ENCODE measurements around the gene PSAT1.

The PSAT1 gene

GRCh38 chr9:78316166-78316892, 19.4 kb downstream of the PSAT1 start:
- DNase-seq (ENCODE audit: low read depth in 2 of 2): no peak

GRCh38 chr9:78319197-78320029, 22.5 kb downstream of the PSAT1 start:
- DNase-seq (ENCODE audit: low read depth in 2 of 2): no peak

- DNase-seq (ENCODE audit: low read depth in 2 of 2): no peak
These were observed 23.2 kb downstream of the PSAT1 start for GRCh38 chr9:78320030-78320693.

GRCh38 chr9:78320875-78321496, 24.1 kb downstream of the PSAT1 start:
- no peak for DNase-seq (ENCODE audit: low read depth in 2 of 2)

- DNase-seq (ENCODE audit: low read depth in 2 of 2): no peak
These were observed 24.6 kb downstream of the PSAT1 start for GRCh38 chr9:78321505-78321904.

GRCh38 chr9:78324068-78324650, 27.2 kb downstream of the PSAT1 start:
- no peak for DNase-seq (ENCODE audit: low read depth in 2 of 2)

- DNase-seq (ENCODE audit: low read depth in 2 of 2): no peak
These were observed 27.8 kb downstream of the PSAT1 start for GRCh38 chr9:78324682-78325081.

- peak in 1 of 2 experiments; percentile 14 for DNase-seq (ENCODE audit: low read depth in 2 of 2)
These were observed 28.4 kb downstream of the PSAT1 start for GRCh38 chr9:78325343-78325742.

GRCh38 chr9:78325846-78326360, 29.0 kb downstream of the PSAT1 start:
- no peak for DNase-seq (ENCODE audit: low read depth in 2 of 2)

GRCh38 chr9:78326564-78326963, 29.6 kb downstream of the PSAT1 start:
- no peak for DNase-seq (ENCODE audit: low read depth in 2 of 2)

GRCh38 chr9:78332381-78332780, 35.5 kb downstream of the PSAT1 start:
- no peak for DNase-seq (ENCODE audit: low read depth in 2 of 2)

GRCh38 chr9:78348848-78349247, 51.9 kb downstream of the PSAT1 start:
- no peak for DNase-seq (ENCODE audit: low read depth in 2 of 2)

GRCh38 chr9:78351816-78352215, 54.9 kb downstream of the PSAT1 start:
- DNase-seq (ENCODE audit: low read depth in 2 of 2): no peak

GRCh38 chr9:78354324-78354973, 57.5 kb downstream of the PSAT1 start:
- no peak for DNase-seq (ENCODE audit: low read depth in 2 of 2)

- DNase-seq (ENCODE audit: low read depth in 2 of 2): no peak
These were observed 58.1 kb downstream of the PSAT1 start for GRCh38 chr9:78354989-78355388.

- no peak for DNase-seq (ENCODE audit: low read depth in 2 of 2)
These were observed 59.7 kb downstream of the PSAT1 start for GRCh38 chr9:78356634-78357033.

- DNase-seq (ENCODE audit: low read depth in 2 of 2): no peak
These were observed 60.4 kb downstream of the PSAT1 start for GRCh38 chr9:78357165-78357873.

- DNase-seq (ENCODE audit: low read depth in 2 of 2): no peak
These were observed 61.6 kb downstream of the PSAT1 start for GRCh38 chr9:78358329-78359051.

- DNase-seq (ENCODE audit: low read depth in 2 of 2): peak in 1 of 2 experiments; percentile 13
These were observed 66.3 kb downstream of the PSAT1 start for GRCh38 chr9:78363221-78363620.

Data from fibroblast of skin of left biceps (primary cell).